ENCODE data around the gene SBF2.

- TF ChIP-seq CTCF (conservative IDR thresholded peaks at IDR 0.05) (no peak), ZFX (IDR thresholded peaks at IDR 0.05) (no peak)
These were observed 548.4 kb downstream of the SBF2 start for GRCh38 chr11:9745411-9746211.

Data from C4-2B (cell line).